LoVo (cell line): ENCODE measurements around the gene SPATS2L.

Experiments
- DNase-seq: peaks from one replicate; pipeline ENCODE4 v3.0.0-alpha.2; 2016; ENCODE audit warnings: low spot score

The SPATS2L gene

GRCh38 chr2:200509235-200509611 is 202.7 kb downstream of the SPATS2L start:
- no peak for DNase-seq

GRCh38 chr2:200509612-200510433 is 203.3 kb downstream of the SPATS2L start, which contains the start of gene KCTD18:
KCTD18 (minus strand) TSS chr2:200510068; CDS start chr2:200507016, 3,052 bp downstream.
- peak; percentile 87 for DNase-seq

GRCh38 chr2:200515155-200515554 is 208.7 kb downstream of the SPATS2L start:
- DNase-seq, result no peak

- peak; percentile 14 for DNase-seq
Measured at GRCh38 chr2:200523158-200523557, 216.7 kb downstream of the SPATS2L start.

- no peak for DNase-seq
Measured at GRCh38 chr2:200523604-200524003, 217.1 kb downstream of the SPATS2L start.

- DNase-seq, result no peak
Measured at GRCh38 chr2:200525066-200525465, 218.6 kb downstream of the SPATS2L start.

GRCh38 chr2:200525551-200525881 is 219.0 kb downstream of the SPATS2L start:
- peak; percentile 3 for DNase-seq

GRCh38 chr2:200525882-200526651 is 219.6 kb downstream of the SPATS2L start, which contains the start of gene SGO2:
SGO2 (plus strand) TSS chr2:200526207; CDS start chr2:200532976, 6,769 bp downstream.
- DNase-seq, result peak; percentile 96

GRCh38 chr2:200528228-200528627 is 221.7 kb downstream of the SPATS2L start:
- DNase-seq, result no peak
